ENCODE data around the gene MYCBP2.

GRCh38 chr13:77065461-77066147, 261.3 kb downstream of the MYCBP2 start:
- no peak for TF ChIP-seq POLR2A (IDR thresholded peaks at IDR 0.05)
- TF ChIP-seq CTCF (IDR thresholded peaks at IDR 0.05), result no peak
